WTC11 (cell line): ENCODE measurements around the gene NARS2. TPM values are rescaled to one million over a fixed set of nuclear protein-coding genes. Genes with fewer than 3 reads are reported as not detected.

ENCODE experiments used
- ATAC-seq: fragments of 200-7000 bp; cut with Tn5 transposase; 2 replicates; pipeline ENCODE4 v1.10.0; 2021; ENCODE audit warnings: mild to moderate bottlenecking, moderate library complexity
- CTCF ChIA-PET: fragments of 300-600 bp; sonication (Branson Sonifier 250); formaldehyde crosslinking; loops from one replicate; lab custom pipeline; 2021; ENCODE audit warnings: antibody characterized with exemption; lab: Charles Lee
- POLR2A ChIA-PET: fragments of 350-600 bp; sonication (Branson Sonifier 250); formaldehyde crosslinking; loops from one replicate; lab custom pipeline; 2021; ENCODE audit warnings: antibody characterized with exemption; lab: Charles Lee
- DNase-seq: peaks from one replicate; pipeline ENCODE4 v3.0.0; 2021; ENCODE audit warnings: low spot score
- H3K27ac Mint-ChIP-seq: 2 replicates; pipeline ENCODE4 v1.8.0; 2021; ENCODE audit warnings: mixed read lengths
- H3K27me3 Mint-ChIP-seq: 2 replicates; pipeline ENCODE4 v1.8.0; 2021; ENCODE audit warnings: low read depth, mild to moderate bottlenecking, moderate library complexity, mixed read lengths
- H3K36me3 Mint-ChIP-seq: 2 replicates; pipeline ENCODE4 v1.8.0; 2021; ENCODE audit warnings: mixed read lengths
- H3K4me1 Mint-ChIP-seq: 2 replicates; pipeline ENCODE4 v1.8.0; 2022; ENCODE audit warnings: mixed read lengths
- H3K4me3 Mint-ChIP-seq: 2 replicates; pipeline ENCODE4 v1.8.0; 2021; ENCODE audit warnings: mild to moderate bottlenecking, moderate library complexity, mixed read lengths
- H3K9me3 Mint-ChIP-seq: 2 replicates; pipeline ENCODE4 v1.8.0; 2021; ENCODE audit warnings: mixed read lengths
- CTCF ChIP-seq: fragments of 200-600 bp; IDR thresholded peaks from 2 replicates; pipeline ENCODE4 v1.8.0; 2022; ENCODE audit warnings: antibody characterized with exemption
- ESRRA ChIP-seq: sonication (generic); formaldehyde crosslinking; IDR thresholded peaks from 2 replicates; pipeline ENCODE4 v1.8.1; 2022; ENCODE audit warnings: mild to moderate bottlenecking, missing genetic modification reagents, borderline replicate concordance
- FOXK1 ChIP-seq: sonication (generic); formaldehyde crosslinking; IDR thresholded peaks from 2 replicates; pipeline ENCODE4 v1.8.0; 2022; ENCODE audit warnings: mild to moderate bottlenecking, moderate library complexity, missing genetic modification reagents
- GABPB1 ChIP-seq: sonication (generic); formaldehyde crosslinking; IDR thresholded peaks from 2 replicates; pipeline ENCODE4 v1.8.1; 2023; ENCODE audit warnings: mild to moderate bottlenecking, missing genetic modification reagents
- MYBL2 ChIP-seq: sonication (generic); formaldehyde crosslinking; IDR thresholded peaks from 2 replicates; pipeline ENCODE4 v1.8.1; 2023; ENCODE audit warnings: mild to moderate bottlenecking, moderate library complexity, missing genetic modification reagents
- SMAD4 ChIP-seq: sonication (generic); formaldehyde crosslinking; IDR thresholded peaks from 2 replicates; pipeline ENCODE4 v1.8.0; 2022; ENCODE audit warnings: mild to moderate bottlenecking, missing genetic modification reagents
- SP1 ChIP-seq: sonication (generic); formaldehyde crosslinking; conservative IDR thresholded peaks from 2 replicates; pipeline ENCODE4 v1.8.1; 2022; ENCODE audit warnings: missing genetic modification reagents
- USF1 ChIP-seq: sonication (generic); formaldehyde crosslinking; IDR thresholded peaks from 2 replicates; pipeline ENCODE4 v1.8.0; 2022; ENCODE audit warnings: mild to moderate bottlenecking, missing genetic modification reagents
- ZNF121 ChIP-seq: sonication (generic); formaldehyde crosslinking; IDR thresholded peaks from 2 replicates; pipeline ENCODE4 v1.8.0; 2023; ENCODE audit warnings: missing genetic modification reagents
- total RNA-seq: library from RNA; stranded (reverse); gene quantifications from 3 replicates; pipeline ENCODE4 v1.2.3, GENCODE V29; 2021
- TF ChIP-seq, protein P1 (sequence below): sonication (generic); formaldehyde crosslinking; IDR thresholded peaks from 2 replicates; pipeline ENCODE4 v1.8.1; 2022; ENCODE audit warnings: mild to moderate bottlenecking, moderate library complexity, missing genetic modification reagents
- TF ChIP-seq, protein P2 (sequence below): sonication (generic); formaldehyde crosslinking; IDR thresholded peaks from 2 replicates; pipeline ENCODE4 v1.8.1; 2023; ENCODE audit warnings: mild to moderate bottlenecking, moderate library complexity, missing genetic modification reagents
- TF ChIP-seq, protein P3 (sequence below): sonication (generic); formaldehyde crosslinking; IDR thresholded peaks from 2 replicates; pipeline ENCODE4 v1.8.1; 2023; ENCODE audit warnings: mild to moderate bottlenecking, missing genetic modification reagents, moderate library complexity
- TF ChIP-seq, protein P4 (sequence below): sonication (generic); formaldehyde crosslinking; IDR thresholded peaks from 2 replicates; pipeline ENCODE4 v1.8.1; 2023; ENCODE audit warnings: mild to moderate bottlenecking, missing genetic modification reagents

Gene NARS2
- total RNA-seq, 1 experiment from 2014 or later = 36.4 TPM

DNA sequence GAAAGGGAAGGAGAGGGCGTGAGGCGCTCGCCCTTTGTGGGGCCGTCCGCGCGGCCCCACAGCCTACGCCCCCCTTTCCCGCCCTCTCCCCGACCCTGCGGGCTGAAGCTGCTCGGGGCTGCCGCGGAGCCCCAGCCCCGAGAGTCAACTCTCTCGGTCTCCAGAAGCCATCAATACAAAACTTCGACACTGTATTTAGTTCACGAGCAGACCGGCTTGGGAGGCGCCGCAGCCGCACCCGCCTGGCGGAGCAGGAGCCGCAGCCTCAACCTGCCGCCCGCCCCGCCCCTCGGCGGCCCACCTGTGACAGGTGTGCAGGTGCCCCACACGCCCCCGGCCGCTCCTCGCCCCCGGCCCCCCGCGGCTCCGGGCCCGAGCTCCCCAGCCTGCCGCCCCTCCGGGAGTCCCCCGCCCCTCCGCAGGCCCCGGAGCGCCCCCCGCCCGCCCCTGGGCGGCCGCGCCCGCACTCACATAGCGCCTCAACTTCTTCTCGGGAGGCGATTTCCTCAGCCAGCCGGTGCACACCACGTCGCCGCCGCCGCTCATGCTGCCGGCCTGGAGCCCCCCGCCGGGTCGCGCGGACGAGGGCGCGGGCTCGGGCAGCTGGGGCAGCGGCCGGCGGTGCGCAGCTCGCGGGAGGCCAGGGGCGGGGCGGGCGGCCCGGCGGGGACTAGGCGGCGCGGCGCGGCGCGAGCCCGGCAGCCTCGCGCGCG, 157.3 kb downstream of the NARS2 start, which contains the start of gene GAB2:
Gene GAB2 (minus strand): TSS at position 646 of the 713 bp plus-strand sequence. CDS start 100 bp downstream, at position 546.
- Mint-ChIP-seq H3K36me3 (no peaks in the 10 kb centered on the region), H3K9me3 (no peaks in the 10 kb centered on the region), H3K4me1 (peaks cover 34% of the 10 kb centered on the region), H3K27ac (peak within 1 kb of the TSS; percentile 29), H3K27me3 (peaks cover 26% of the 10 kb centered on the region), H3K4me3 (peak within 1 kb of the TSS; percentile 93)
- no peak for TF ChIP-seq SMAD4 (CRISPR knock-in tag)
- TF ChIP-seq, protein P1, sequence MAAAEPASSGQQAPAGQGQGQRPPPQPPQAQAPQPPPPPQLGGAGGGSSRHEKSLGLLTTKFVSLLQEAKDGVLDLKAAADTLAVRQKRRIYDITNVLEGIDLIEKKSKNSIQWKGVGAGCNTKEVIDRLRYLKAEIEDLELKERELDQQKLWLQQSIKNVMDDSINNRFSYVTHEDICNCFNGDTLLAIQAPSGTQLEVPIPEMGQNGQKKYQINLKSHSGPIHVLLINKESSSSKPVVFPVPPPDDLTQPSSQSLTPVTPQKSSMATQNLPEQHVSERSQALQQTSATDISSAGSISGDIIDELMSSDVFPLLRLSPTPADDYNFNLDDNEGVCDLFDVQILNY (CRISPR knock-in tag) = 0 out of 2 replicates have a peak, but pooled peaks have one; percentile 12
- 0 out of 2 replicates have a peak, but pooled peaks have one; percentile 1 for TF ChIP-seq SP1 (CRISPR knock-in tag)
- ChIA-PET POLR2A (interaction anchor here (0.7 to 1.0 kb wide), 4 partner anchors 34 to 250 kb away, joined by 3 read pairs; partner anchors contain the start of genes KCTD21 and NARS2), CTCF (interaction anchor here (0.7 to 4.0 kb wide), 7 partner anchors 15 to 229 kb away, joined by 4 to 33 read pairs (median 7); partner anchors contain the start of genes KCTD21 and USP35)
- ATAC-seq = peak; percentile 19
- peak; percentile 54 for DNase-seq

DNA sequence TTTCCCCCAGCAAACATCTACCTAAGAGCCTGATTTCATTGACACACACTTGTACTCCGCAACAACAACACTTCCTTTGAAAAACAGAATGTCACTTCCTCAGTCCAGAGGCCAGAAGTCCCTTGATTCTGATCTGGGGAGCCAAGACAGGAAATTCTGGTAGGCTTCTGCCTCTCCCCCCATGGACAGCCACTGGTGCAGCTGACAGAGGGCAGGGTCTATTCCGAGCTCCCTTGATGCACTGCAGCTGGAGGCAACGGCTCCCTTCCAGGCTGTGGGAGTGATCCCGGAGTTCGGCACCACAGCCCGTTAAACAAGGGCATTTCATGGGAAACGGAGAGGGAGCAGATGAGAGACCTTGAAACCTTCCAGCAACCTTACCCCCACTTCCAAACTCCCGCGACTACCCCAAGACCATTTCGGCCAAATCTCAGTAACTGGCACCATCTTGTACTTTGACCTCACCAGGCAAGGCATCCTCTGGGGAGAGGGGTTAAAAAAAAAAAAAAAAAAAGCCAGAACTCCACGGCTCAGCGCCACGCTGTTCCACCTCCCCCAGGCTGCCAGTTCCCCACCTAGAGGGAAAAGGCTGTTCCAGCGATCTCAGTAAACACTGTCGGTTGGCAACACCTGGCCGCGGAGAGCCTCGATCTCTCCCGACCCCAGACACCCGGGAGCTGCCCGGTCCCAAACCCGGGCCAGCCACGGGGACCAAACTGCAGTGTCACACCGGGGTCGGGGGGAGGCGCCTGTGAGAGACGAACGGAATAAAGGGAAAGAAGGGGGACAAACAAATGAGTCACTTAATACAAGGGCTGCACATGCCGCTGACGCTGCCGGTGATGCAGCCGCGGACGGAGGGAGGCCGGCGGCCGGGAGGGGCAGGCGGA, 158.1 kb downstream of the NARS2 start:
- H3K4me1 Mint-ChIP-seq = peaks cover 34% of the 10 kb centered on the region
- DNase-seq = peak; percentile 81
- H3K27me3 Mint-ChIP-seq = peaks cover 26% of the 10 kb centered on the region
- H3K36me3 Mint-ChIP-seq = no peaks in the 10 kb centered on the region
- peak; percentile 56 for ATAC-seq
- H3K27ac Mint-ChIP-seq = peak overlapping the region; percentile 7
- TF ChIP-seq CTCF = peak; percentile 30; the same call in 1 of the 2 replicates
- TF ChIP-seq, protein P2, sequence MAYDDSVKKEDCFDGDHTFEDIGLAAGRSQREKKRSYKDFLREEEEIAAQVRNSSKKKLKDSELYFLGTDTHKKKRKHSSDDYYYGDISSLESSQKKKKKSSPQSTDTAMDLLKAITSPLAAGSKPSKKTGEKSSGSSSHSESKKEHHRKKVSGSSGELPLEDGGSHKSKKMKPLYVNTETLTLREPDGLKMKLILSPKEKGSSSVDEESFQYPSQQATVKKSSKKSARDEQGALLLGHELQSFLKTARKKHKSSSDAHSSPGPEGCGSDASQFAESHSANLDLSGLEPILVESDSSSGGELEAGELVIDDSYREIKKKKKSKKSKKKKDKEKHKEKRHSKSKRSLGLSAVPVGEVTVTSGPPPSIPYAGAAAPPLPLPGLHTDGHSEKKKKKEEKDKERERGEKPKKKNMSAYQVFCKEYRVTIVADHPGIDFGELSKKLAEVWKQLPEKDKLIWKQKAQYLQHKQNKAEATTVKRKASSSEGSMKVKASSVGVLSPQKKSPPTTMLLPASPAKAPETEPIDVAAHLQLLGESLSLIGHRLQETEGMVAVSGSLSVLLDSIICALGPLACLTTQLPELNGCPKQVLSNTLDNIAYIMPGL (CRISPR knock-in tag) = 0 out of 2 replicates have a peak, but pooled peaks have one; percentile 63
- peak; percentile 11; the same call in 1 of the 2 replicates for TF ChIP-seq GABPB1 (CRISPR knock-in tag)
- 0 out of 2 replicates have a peak, but pooled peaks have one; percentile 15 for TF ChIP-seq SP1 (CRISPR knock-in tag)
- peak; percentile 61; the same call in 1 of the 2 replicates for TF ChIP-seq MYBL2 (CRISPR knock-in tag)
- TF ChIP-seq FOXK1 (CRISPR knock-in tag) = no peak
- TF ChIP-seq, protein P1 (CRISPR knock-in tag) = 0 out of 2 replicates have a peak, but pooled peaks have one; percentile 13
- TF ChIP-seq ZNF121 (CRISPR knock-in tag) = no peak
- ChIA-PET POLR2A (interaction anchor here (0.6 to 0.7 kb wide), 3 partner anchors 11 to 250 kb away, joined by 3 to 6 read pairs (median 3); no protein-coding TSS in a partner anchor), CTCF (interaction anchor here (0.6 to 4.0 kb wide), 13 partner anchors 8 to 229 kb away, joined by 3 to 33 read pairs (median 4); partner anchors contain the start of genes KCTD21 and USP35)
- H3K4me3 Mint-ChIP-seq = peak overlapping the region; percentile 93
- H3K9me3 Mint-ChIP-seq = no peaks in the 10 kb centered on the region

DNA sequence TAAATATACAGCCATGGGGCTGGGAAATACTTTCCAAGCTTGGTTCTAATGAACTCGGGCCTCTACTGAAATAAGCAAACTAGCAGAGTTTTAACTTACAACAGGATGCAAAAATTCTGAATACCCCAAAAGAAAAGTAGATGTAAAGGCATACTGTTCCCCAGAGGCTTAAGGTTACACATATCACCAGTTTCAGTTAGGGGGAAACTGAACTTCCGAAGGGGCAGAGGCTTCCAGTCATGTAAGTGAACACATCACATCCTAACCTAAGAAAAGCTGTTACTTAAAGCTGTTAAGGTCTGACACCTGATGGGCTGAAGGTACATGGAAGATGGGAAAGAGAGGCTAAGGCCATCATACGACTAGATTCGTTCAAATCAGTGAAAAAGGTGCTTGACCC, 159.3 kb downstream of the NARS2 start:
- Mint-ChIP-seq H3K9me3 (no peaks in the 10 kb centered on the region), H3K27ac (no peak overlapping the region), H3K4me3 (peak overlapping the region; percentile 37), H3K36me3 (no peaks in the 10 kb centered on the region), H3K27me3 (peaks cover 25% of the 10 kb centered on the region), H3K4me1 (peaks cover 26% of the 10 kb centered on the region)
- no peak for DNase-seq
- CTCF ChIA-PET = interaction anchor here (3.1 to 4.0 kb wide), 2 partner anchors 149 to 187 kb away, joined by 20 to 33 read pairs; no protein-coding TSS in a partner anchor
- no peak for ATAC-seq
- POLR2A ChIA-PET = no interaction called here
- TF ChIP-seq, protein P3, sequence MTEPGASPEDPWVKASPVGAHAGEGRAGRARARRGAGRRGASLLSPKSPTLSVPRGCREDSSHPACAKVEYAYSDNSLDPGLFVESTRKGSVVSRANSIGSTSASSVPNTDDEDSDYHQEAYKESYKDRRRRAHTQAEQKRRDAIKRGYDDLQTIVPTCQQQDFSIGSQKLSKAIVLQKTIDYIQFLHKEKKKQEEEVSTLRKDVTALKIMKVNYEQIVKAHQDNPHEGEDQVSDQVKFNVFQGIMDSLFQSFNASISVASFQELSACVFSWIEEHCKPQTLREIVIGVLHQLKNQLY (CRISPR knock-in tag) = no peak
- TF ChIP-seq ESRRA (no peak), USF1 (no peak)
- TF ChIP-seq, protein P1 (CRISPR knock-in tag) = no peak
- TF ChIP-seq, protein P2 (CRISPR knock-in tag) = no peak
- TF ChIP-seq, protein P4, sequence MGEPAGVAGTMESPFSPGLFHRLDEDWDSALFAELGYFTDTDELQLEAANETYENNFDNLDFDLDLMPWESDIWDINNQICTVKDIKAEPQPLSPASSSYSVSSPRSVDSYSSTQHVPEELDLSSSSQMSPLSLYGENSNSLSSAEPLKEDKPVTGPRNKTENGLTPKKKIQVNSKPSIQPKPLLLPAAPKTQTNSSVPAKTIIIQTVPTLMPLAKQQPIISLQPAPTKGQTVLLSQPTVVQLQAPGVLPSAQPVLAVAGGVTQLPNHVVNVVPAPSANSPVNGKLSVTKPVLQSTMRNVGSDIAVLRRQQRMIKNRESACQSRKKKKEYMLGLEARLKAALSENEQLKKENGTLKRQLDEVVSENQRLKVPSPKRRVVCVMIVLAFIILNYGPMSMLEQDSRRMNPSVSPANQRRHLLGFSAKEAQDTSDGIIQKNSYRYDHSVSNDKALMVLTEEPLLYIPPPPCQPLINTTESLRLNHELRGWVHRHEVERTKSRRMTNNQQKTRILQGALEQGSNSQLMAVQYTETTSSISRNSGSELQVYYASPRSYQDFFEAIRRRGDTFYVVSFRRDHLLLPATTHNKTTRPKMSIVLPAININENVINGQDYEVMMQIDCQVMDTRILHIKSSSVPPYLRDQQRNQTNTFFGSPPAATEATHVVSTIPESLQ (CRISPR knock-in tag) = no peak
